K562 (cell line): Measurements from ENCODE around the gene TPM4. TPM values are rescaled to one million over a fixed set of nuclear protein-coding genes. Genes with fewer than 3 reads are reported as not detected.

Source experiments
- DDX20 ChIP-seq: fragments of 450-650 bp; IDR thresholded peaks from 2 replicates; pipeline ENCODE4 v1.6.1; 2016; ENCODE audit warnings: missing genetic modification characterization, low read depth, mild to moderate bottlenecking, missing compliant biosample characterization, moderate library complexity
- DLX4 ChIP-seq: fragments of 250-450 bp; sonication (Bioruptor Pico); IDR thresholded peaks from 2 replicates; pipeline ENCODE4 v1.6.1; 2021; ENCODE audit warnings: mild to moderate bottlenecking
- ELF2 ChIP-seq: fragments of 250-450 bp; sonication (Bioruptor Pico); IDR thresholded peaks from 2 replicates; pipeline ENCODE4 v1.5.0; 2021; ENCODE audit warnings: mild to moderate bottlenecking
- ESRRA ChIP-seq: fragments of 450-650 bp; IDR thresholded peaks from 2 replicates; pipeline ENCODE4 v1.6.1; 2014; ENCODE audit warnings: low read depth, mild to moderate bottlenecking, moderate library complexity, borderline replicate concordance
- FOXJ3 ChIP-seq: sonication (generic); formaldehyde crosslinking; IDR thresholded peaks from 2 replicates; pipeline ENCODE4 v1.4.0; 2020; ENCODE audit warnings: mild to moderate bottlenecking, missing genetic modification reagents
- FOXO4 ChIP-seq: fragments of 450-650 bp; formaldehyde crosslinking; IDR thresholded peaks from 2 replicates; pipeline ENCODE4 v1.4.0; 2020; ENCODE audit warnings: mild to moderate bottlenecking, moderate library complexity
- HDAC6 ChIP-seq: IDR thresholded peaks from 2 replicates; pipeline ENCODE4 v1.6.1; 2012; ENCODE audit warnings: low read depth, mild to moderate bottlenecking, control low read depth, inconsistent platforms, low read length, moderate library complexity
- MAX ChIP-seq: sonication (generic); formaldehyde crosslinking; IDR thresholded peaks from 2 replicates; pipeline ENCODE4 v1.9.0; 2022; ENCODE audit warnings: mild to moderate bottlenecking, missing genetic modification reagents
- MNT ChIP-seq, 2 experiments: fragments of 450-650 bp; conservative IDR thresholded peaks; 2 replicates each; pipeline ENCODE4 v1.6.1; 2017; ENCODE audit warnings: mild to moderate bottlenecking in 2 of 2, moderate library complexity in 2 of 2
- ZBTB12 ChIP-seq: fragments of 250-450 bp; sonication (Bioruptor Pico); IDR thresholded peaks from 2 replicates; pipeline ENCODE4 v1.4.0; 2020
- ZNF165 ChIP-seq: fragments of 250-450 bp; sonication (Bioruptor Pico); IDR thresholded peaks from 2 replicates; pipeline ENCODE4 v1.4.0; 2020; ENCODE audit warnings: borderline replicate concordance
- ZNF239 ChIP-seq: fragments of 250-450 bp; sonication (Bioruptor Pico); IDR thresholded peaks from 2 replicates; pipeline ENCODE4 v1.4.0; 2020; ENCODE audit warnings: mild to moderate bottlenecking
- ZNF395 ChIP-seq: fragments of 200-800 bp; sonication (Bioruptor generic); IDR thresholded peaks from 2 replicates; pipeline ENCODE4 v1.6.1; 2017; ENCODE audit warnings: missing genetic modification characterization, missing compliant biosample characterization
- ZNF436 ChIP-seq: fragments of 250-450, 450-650 bp; sonication (Bioruptor Pico); formaldehyde crosslinking; IDR thresholded peaks from 2 replicates; pipeline ENCODE4 v1.7.0; 2020; ENCODE audit warnings: mild to moderate bottlenecking
- ZNF699 ChIP-seq: fragments of 250-450 bp; sonication (Bioruptor Pico); IDR thresholded peaks from 2 replicates; pipeline ENCODE4 v1.8.0; 2021; ENCODE audit warnings: mild to moderate bottlenecking, moderate library complexity; ENCODE audit not compliant: insufficient replicate concordance
- polyA plus RNA-seq, 8 experiments: library from polyadenylated mRNA; depleted of rRNA in 4 of 8; stranded (reverse) in 5 of 8; unstranded in 3 of 8; fragments of >200 nt; fragmentation: Nextera tagmentation in 2 of 8; fragmentation: Illumina TruSeq in 1 of 8; extraction: Ambion mirVana in 2 of 8; extraction: Trizol in 1 of 8; gene quantifications; 2 replicates each; pipeline versions ENCODE4 v1.2.1 to v1.2.3, GENCODE V29; 2011 to 2014; ENCODE audit warnings: inconsistent platforms in 1 of 8, missing spikeins in 1 of 8
- total RNA-seq, 7 experiments: library from RNA; depleted of rRNA in 6 of 7; stranded (reverse); fragments of >200 nt in 6 of 7; fragmentation: Illumina TruSeq in 2 of 7; extraction: Trizol in 2 of 7; gene quantifications; 2 replicates each; pipeline versions ENCODE4 v1.2.1 to v1.2.3, GENCODE V29; 2011 to 2021; ENCODE audit warnings: low replicate concordance in 1 of 7

The TPM4 gene
- total and polyA plus RNA-seq, 9 of the 15 experiments (the other 6 are each of a cell fraction or from before 2014, with no cell fraction given) = 28.1 to 111 (median 77.4) TPM

GRCh38 chr19:16078759-16079707 lies 2.7 kb downstream of the TPM4 start (continued):
- TF ChIP-seq ZNF395 = peak; percentile 58
- TF ChIP-seq HDAC6 = no peak
- peak; percentile 56 to 91; a peak in 3 of 4 replicates for TF ChIP-seq MNT (conservative IDR thresholded peaks at IDR 0.05)
- no peak for TF ChIP-seq ZNF699
- no peak for TF ChIP-seq ELF2 (CRISPR knock-in tag)
- TF ChIP-seq ZNF239 (CRISPR knock-in tag) = no peak
- TF ChIP-seq ESRRA = no peak
- TF ChIP-seq ZNF165 (CRISPR knock-in tag) = no peak
- TF ChIP-seq ZNF436 = no peak
- no peak for TF ChIP-seq DLX4 (CRISPR knock-in tag)
- TF ChIP-seq DDX20 = no peak
- no peak for TF ChIP-seq MAX
- no peak for TF ChIP-seq ZBTB12 (CRISPR knock-in tag)
- TF ChIP-seq FOXO4 (CRISPR knock-in tag) = no peak
- TF ChIP-seq FOXJ3 = no peak
